Heart right ventricle (tissue), 16 donors: ENCODE data around the gene LPP. TPM values are rescaled to one million over a fixed set of nuclear protein-coding genes. Genes with fewer than 3 reads are reported as not detected.
A peak's percentile ranks its signal among the peaks of the same experiment; 100 is the strongest.

Experiments used
- ATAC-seq, 8 donors: fragments of 200-7000 bp; cut with Tn5 transposase; one replicate each; pipeline ENCODE4 v1.9.1; 2020; ENCODE audit warnings: mild to moderate bottlenecking in 8 of 8, moderate library complexity in 8 of 8, moderate number of reproducible peaks in 1 of 8
- DNase-seq, 2 donors: peaks; one replicate each; pipeline ENCODE4 v3.0.0-alpha.2; 2020
- H3K27ac ChIP-seq, 10 donors: fragments of 200-600 bp; sonication (generic) in 2 of 10; one replicate each; pipeline versions ENCODE4 v1.5.0 to v1.8.0; 2020 to 2022; ENCODE audit warnings: mild to moderate bottlenecking in 3 of 10
- H3K27me3 ChIP-seq, 7 donors: fragments of 200-600 bp; one replicate each; pipeline ENCODE4 v1.8.0; 2021 to 2022; ENCODE audit warnings: mild to moderate bottlenecking in 2 of 7
- H3K36me3 ChIP-seq, 9 donors: fragments of 200-600 bp; sonication (generic) in 1 of 9; one replicate each; pipeline versions ENCODE4 v1.5.0 to v1.8.0; 2020 to 2022; ENCODE audit warnings: mild to moderate bottlenecking in 2 of 9
- H3K4me1 ChIP-seq, 9 donors: fragments of 200-600 bp; sonication (generic) in 1 of 9; one replicate each; pipeline versions ENCODE4 v1.5.0 to v1.8.0; 2020 to 2022; ENCODE audit warnings: mild to moderate bottlenecking in 4 of 9
- H3K4me3 ChIP-seq, 10 donors: fragments of 200-600 bp; sonication (generic) in 2 of 10; one replicate each; pipeline versions ENCODE4 v1.5.0 to v1.8.0; 2020 to 2022; ENCODE audit warnings: mild to moderate bottlenecking in 7 of 10, moderate library complexity in 2 of 10
- H3K9me3 ChIP-seq, 11 donors: fragments of 200-600 bp in 10 of 11; sonication (generic) in 2 of 11; one replicate each; pipeline versions ENCODE4 v1.5.0 to v1.8.0; 2013 to 2022; ENCODE audit warnings: mild to moderate bottlenecking in 2 of 11, control low read depth in 1 of 11, moderate library complexity in 1 of 11
- CTCF ChIP-seq, 9 donors: fragments of 200-600 bp; sonication (generic) in 2 of 9; IDR thresholded peaks; one replicate each; pipeline versions ENCODE4 v1.5.0 to v1.8.0; 2021 to 2022; ENCODE audit warnings: antibody characterized with exemption in 9 of 9, mild to moderate bottlenecking in 5 of 9, moderate library complexity in 1 of 9
- WGBS, 2 donors: extraction: QIAGEN DNeasy Blood & Tissue Kit; methylation state at CpG; one replicate each; pipeline ENCODE4 v1.1.7; 2013; ENCODE audit warnings: inconsistent platforms in 1 of 2; 5-methylcytosine and 5-hydroxymethylcytosine counted together
- intact Hi-C, 10 donors: fragments of 100-400 bp; cut with DNase I; formaldehyde crosslinking; loops; one replicate each; pipeline versions ENCODE4 v1.11.1 to v1.14.2; 2022
- polyA plus RNA-seq, 2 donors: library from polyadenylated mRNA; stranded (reverse); fragments of 200-250 nt; gene quantifications; one replicate each; pipeline ENCODE4 v1.2.3, GENCODE V29; 2013
- total RNA-seq, 10 donors: library from RNA; stranded (reverse); fragmentation: NEBNext Ultra II Directional in 3 of 10; extraction: Animal tissue kit (Norgen Biotek cat#: 25700) in 3 of 10; gene quantifications; one replicate each; pipeline versions ENCODE4 v1.2.1 to v1.2.4, GENCODE V29; 2021 to 2023
- donor health status: Arrhythmogenic right ventricular cardiomyopathy.
- donor health status: ischemic (EF 13 %, LVEDD 7.1; RV severe dilation, severe dysfunction).
- donor health status: healthy with polysubstance abuse.
- donor health status: DM: no; HTN: yes; CAD: no.
- donor health status: DM: no; HTN: no; CAD: no.
- donor health status: ischemic (EF 25% LVEDD 6.9; RV normal size, moderate dysfunction).
- donor health status: ischemic (EF 25% LVEDD 5.7; RV mildly dilated, moderate dysfunction).
- donor health status: healthy.
- donor health status: DM: yes; HTN: yes; CAD: no.
- donor health status: Ischemic cardiomyopathy.
- donor health status: ischemic (EF 35%, LVEDD 5.7; RV mildly dilated, moderate dysfunction).
- donor health status: nonischemic (EF 11% LVEDD 7.7; RV severe dilation, severe dysfunction).
- donor health status: DM: yes; HTN: yes; CAD: no.
- donor health status: PGD.
- donor health status: ischemic (EF 29% LVEDD 5.4; RV normal size, mild dysfunction).
- donor health status: nonischemic (EF 23%, LVEDD 6.1; RV moderate dilation, normal function).

LPP gene
- total and polyA plus RNA-seq, 12 donors = 8.5 to 188 (median 140) TPM

GRCh38 chr3:188227442-188227841, 73.5 kb downstream of the LPP start:
- no peak for TF ChIP-seq CTCF (IDR thresholded peaks at IDR 0.05)
- no peaks in the 10 kb centered on the region for H3K27me3 ChIP-seq
- H3K36me3 ChIP-seq = peaks cover 0 to 28% (median 0%) of the 10 kb centered on the region in 9 donors
- no peak for DNase-seq
- WGBS, 2 donors = 78 to 97% methylated on average over 3 of the region's 3 CpGs
- peaks cover 0 to 65% (median 38%) of the 10 kb centered on the region in 9 donors for H3K4me1 ChIP-seq
- H3K9me3 ChIP-seq = no peaks in the 10 kb centered on the region
- no peak overlapping the region for H3K4me3 ChIP-seq
- H3K27ac ChIP-seq = no peak overlapping the region
- intact Hi-C loops = no loop called here
- no peak for ATAC-seq

GRCh38 chr3:188229177-188229576, 75.2 kb downstream of the LPP start:
- H3K27ac ChIP-seq = peak overlapping the region in 3 of 10 donors; percentile 27 to 31 (median 29)
- ATAC-seq (peak in 2 of 8 donors; percentile 38 to 49), DNase-seq (no peak)
- H3K4me3 ChIP-seq = no peak overlapping the region
- intact Hi-C loops = no loop called here
- H3K9me3 ChIP-seq = no peaks in the 10 kb centered on the region
- WGBS, 2 donors = 46 to 59% methylated on average over 7 of the region's 7 CpGs
- peaks cover 0 to 65% (median 25%) of the 10 kb centered on the region in 9 donors for H3K4me1 ChIP-seq
- H3K27me3 ChIP-seq = no peaks in the 10 kb centered on the region
- TF ChIP-seq CTCF (IDR thresholded peaks at IDR 0.05) = no peak
- peaks cover 0 to 28% (median 0%) of the 10 kb centered on the region in 9 donors for H3K36me3 ChIP-seq

- H3K9me3 ChIP-seq = no peaks in the 10 kb centered on the region
- H3K27me3 ChIP-seq = no peaks in the 10 kb centered on the region
- intact Hi-C loops = no loop called here
- H3K4me1 ChIP-seq = peaks cover 0 to 67% (median 25%) of the 10 kb centered on the region in 9 donors
- peaks cover 0 to 28% (median 0%) of the 10 kb centered on the region in 9 donors for H3K36me3 ChIP-seq
- H3K4me3 ChIP-seq = no peak overlapping the region
- no peak for TF ChIP-seq CTCF (IDR thresholded peaks at IDR 0.05)
- WGBS, 2 donors = 98 to 99% methylated on average over 2 of the region's 2 CpGs
- ATAC-seq (no peak), DNase-seq (no peak)
- H3K27ac ChIP-seq = peak overlapping the region in 3 of 10 donors; percentile 27 to 31 (median 29)
Observed at GRCh38 chr3:188229726-188230125, 75.8 kb downstream of the LPP start.

GRCh38 chr3:188230962-188231361, 77.0 kb downstream of the LPP start:
- H3K4me3 ChIP-seq = no peak overlapping the region
- ATAC-seq = peak; percentile 73 to 96 (median 84)
- no peaks in the 10 kb centered on the region for H3K27me3 ChIP-seq
- no peak for TF ChIP-seq CTCF (IDR thresholded peaks at IDR 0.05)
- WGBS, 2 donors = 54 to 69% methylated on average over 5 of the region's 5 CpGs
- H3K27ac ChIP-seq = peak overlapping the region; percentile 42 to 80 (median 68)
- peaks cover 0 to 71% (median 25%) of the 10 kb centered on the region in 9 donors for H3K4me1 ChIP-seq
- peaks cover 0 to 18% (median 0%) of the 10 kb centered on the region in 9 donors for H3K36me3 ChIP-seq
- peak in 1 of 2 donors; percentile 29 for DNase-seq
- H3K9me3 ChIP-seq = no peaks in the 10 kb centered on the region
- intact Hi-C loops = no loop called here
